SK-N-SH (cell line): ENCODE data around the gene CTSZ. TPM values are rescaled to one million over a fixed set of nuclear protein-coding genes. Genes with fewer than 3 reads are reported as not detected.

Source experiments
- CTCF ChIA-PET: fragments of 300-600, 350-600 bp; formaldehyde crosslinking; extraction: SDS; loops from one replicate; lab custom pipeline; 2021; lab: Yijun Ruan, JAX
- POLR2A ChIA-PET: fragments of 350-600 bp; sonication (Branson Sonifier 250); formaldehyde crosslinking; extraction: SDS; loops from one replicate; lab custom pipeline; 2020; ENCODE audit warnings: antibody characterized with exemption, inconsistent platforms; lab: Yijun Ruan, JAX
- DNase-seq: peaks from one replicate; pipeline ENCODE4 v3.0.0; 2012
- H2AFZ ChIP-seq: fragments of 200-600 bp; sonication (generic); 2 replicates; pipeline ENCODE4 v1.8.1; 2016; ENCODE audit warnings: antibody characterized with exemption, mild to moderate bottlenecking, low read depth
- H3F3A ChIP-seq: fragments of 200-600 bp; sonication (generic); replicated peaks from 2 replicates; pipeline ENCODE3; 2016; ENCODE audit warnings: antibody characterized with exemption, mild to moderate bottlenecking; ENCODE audit not compliant: insufficient read depth
- H3K27ac ChIP-seq, 2 experiments: fragments of 200-500 bp in 1 of 2; fragments of 200-600 bp in 1 of 2; sonication (Bioruptor generic) in 1 of 2; sonication (generic), shearing (Covaris generic) in 1 of 2; 2 replicates each; pipeline versions ENCODE4 v1.5.1 to v1.6.1; 2014 to 2016; ENCODE audit warnings: low read depth in 2 of 2, inconsistent platforms in 1 of 2, low read length in 1 of 2, mild to moderate bottlenecking in 1 of 2, mixed read lengths in 1 of 2
- H3K27me3 ChIP-seq: fragments of 200-600 bp; sonication (generic), shearing (Covaris generic); 2 replicates; pipeline ENCODE4 v1.6.1; 2016; ENCODE audit warnings: mixed run types; ENCODE audit not compliant: insufficient read depth
- H3K36me3 ChIP-seq, 2 experiments: fragments of 200-500 bp in 1 of 2; fragments of 200-600 bp in 1 of 2; sonication (Bioruptor generic) in 1 of 2; sonication (generic) in 1 of 2; replicated peaks in 1 of 2; 2 replicates each; pipeline versions ENCODE3 to v1.5.1; 2014 to 2016; ENCODE audit warnings: low read length in 1 of 2, mild to moderate bottlenecking in 1 of 2; ENCODE audit not compliant: insufficient read depth in 2 of 2, control insufficient read depth in 1 of 2
- H3K4me1 ChIP-seq, 2 experiments: fragments of 200-500 bp in 1 of 2; fragments of 200-600 bp in 1 of 2; sonication (Bioruptor generic) in 1 of 2; sonication (generic), shearing (Covaris generic) in 1 of 2; 2 replicates each; pipeline versions ENCODE4 v1.5.1 to v1.6.1; 2014 to 2016; ENCODE audit warnings: low read depth in 1 of 2, low read length in 1 of 2, mixed run types in 1 of 2; ENCODE audit not compliant: insufficient read depth in 2 of 2, control insufficient read depth in 1 of 2
- H3K4me2 ChIP-seq: fragments of 200-600 bp; sonication (generic), shearing (Covaris generic); 2 replicates; pipeline ENCODE4 v1.6.1; 2017; ENCODE audit warnings: mixed run types
- H3K4me3 ChIP-seq, 2 experiments: fragments of 200-500 bp in 1 of 2; fragments of 200-600 bp in 1 of 2; sonication (Bioruptor generic) in 1 of 2; sonication (generic), shearing (Covaris generic) in 1 of 2; 2 replicates each; pipeline versions ENCODE4 v1.5.1 to v1.8.1; 2014 to 2016; ENCODE audit warnings: low read depth in 2 of 2, inconsistent platforms in 1 of 2, low read length in 1 of 2, mild to moderate bottlenecking in 1 of 2, mixed read lengths in 1 of 2, moderate library complexity in 1 of 2
- H3K79me2 ChIP-seq: fragments of 200-600 bp; sonication (generic); 2 replicates; pipeline ENCODE4 v1.8.1; 2017; ENCODE audit warnings: mild to moderate bottlenecking; ENCODE audit not compliant: insufficient read depth
- H3K9ac ChIP-seq: fragments of 200-600 bp; sonication (generic); 2 replicates; pipeline ENCODE4 v1.6.1; 2017; ENCODE audit warnings: mixed run types
- H3K9me2 ChIP-seq: fragments of 200-600 bp; sonication (generic); 2 replicates; pipeline ENCODE4 v1.6.1; 2017; ENCODE audit warnings: mixed run types
- H3K9me3 ChIP-seq: fragments of 200-600 bp; sonication (generic); 2 replicates; pipeline ENCODE4 v1.6.1; 2017; ENCODE audit warnings: mixed run types, mild to moderate bottlenecking, moderate library complexity
- H4K20me1 ChIP-seq: fragments of 200-600 bp; sonication (generic); 2 replicates; pipeline ENCODE4 v1.6.1; 2017; ENCODE audit warnings: mild to moderate bottlenecking, mixed run types; ENCODE audit not compliant: insufficient read depth
- CHD2 ChIP-seq: fragments of 150-350 bp; IDR thresholded peaks from 2 replicates; pipeline ENCODE4 v1.6.1; 2018; ENCODE audit warnings: low read length; ENCODE audit not compliant: partially characterized antibody
- CTCF ChIP-seq: fragments of 200-600 bp; sonication (generic); IDR thresholded peaks from 2 replicates; pipeline ENCODE4 v1.6.1; 2017; ENCODE audit warnings: antibody characterized with exemption, mild to moderate bottlenecking, moderate library complexity
- ELF1 ChIP-seq: IDR thresholded peaks from 2 replicates; pipeline ENCODE4 v1.4.0; 2012
- FOXJ3 ChIP-seq: sonication (generic); formaldehyde crosslinking; IDR thresholded peaks from 2 replicates; pipeline ENCODE4 v1.5.1; 2020; ENCODE audit warnings: mild to moderate bottlenecking, missing genetic modification reagents
- FOXM1 ChIP-seq: IDR thresholded peaks from 2 replicates; pipeline ENCODE4 v1.4.0; 2012; ENCODE audit warnings: low read depth, mild to moderate bottlenecking
- IRF3 ChIP-seq: fragments of 150-350 bp; IDR thresholded peaks from 2 replicates; pipeline ENCODE4 v1.6.1; 2016; ENCODE audit warnings: mild to moderate bottlenecking, low read depth, low read length
- MAX ChIP-seq: IDR thresholded peaks from 2 replicates; pipeline ENCODE4 v1.4.0; 2012; ENCODE audit warnings: low read depth
- PBX3 ChIP-seq: IDR thresholded peaks from 2 replicates; pipeline ENCODE4; 2012
- POLR2AphosphoS5 ChIP-seq: IDR thresholded peaks from 2 replicates; pipeline ENCODE4 v1.6.1; 2012; ENCODE audit warnings: low read depth, low read length
- RAD21 ChIP-seq: IDR thresholded peaks from 2 replicates; pipeline ENCODE4 v1.6.1; 2012; ENCODE audit warnings: mild to moderate bottlenecking, low read length
- RFX5 ChIP-seq: IDR thresholded peaks from 2 replicates; pipeline ENCODE4 v1.6.1; 2012; ENCODE audit warnings: mild to moderate bottlenecking, improper control_type of control experiment, low read length
- TAF1 ChIP-seq: IDR thresholded peaks from 2 replicates; pipeline ENCODE4 v1.6.1; 2012; ENCODE audit warnings: low read depth, mild to moderate bottlenecking, low read length, moderate library complexity, borderline replicate concordance
- USF1 ChIP-seq: IDR thresholded peaks from 2 replicates; pipeline ENCODE4 v1.4.0; 2012; ENCODE audit warnings: low read depth, borderline replicate concordance
- USF2 ChIP-seq: fragments of 150-350 bp; IDR thresholded peaks from 2 replicates; pipeline ENCODE4 v1.6.1; 2017; ENCODE audit warnings: antibody characterized with exemption, low read length, low read depth, borderline replicate concordance
- ZBTB33 ChIP-seq: IDR thresholded peaks from 2 replicates; pipeline ENCODE4 v1.4.0; 2012; ENCODE audit warnings: low read depth, borderline replicate concordance
- whole genome bisulfite sequencing: methylation state at CpG from one replicate; pipeline ENCODE4 v1.1.6; 2017; ENCODE audit warnings: low lambda C conversion rate; 5-methylcytosine and 5-hydroxymethylcytosine counted together
- polyA plus RNA-seq, 3 experiments: library from polyadenylated mRNA; depleted of rRNA; stranded (reverse); fragments of >200 nt; gene quantifications; 2 replicates each; pipeline ENCODE4 v1.2.3, GENCODE V29; 2012

CTSZ gene
- polyA plus RNA-seq, 1 of the 3 experiments (the other 2 are of a cell fraction): 0.03 TPM

GRCh38 chr20:58971429-58971828, 35.6 kb downstream of the CTSZ start:
- Histone ChIP-seq H3K4me2 (no peak overlapping the region), H3K4me1 (no peaks in the 10 kb centered on the region), H3K27me3 (no peaks in the 10 kb centered on the region), H3K9me2 (no peaks in the 10 kb centered on the region), H3K4me3 (no peak overlapping the region), H3K36me3 (no peaks in the 10 kb centered on the region), H3K79me2 (no peaks in the 10 kb centered on the region), H2AFZ (no peak overlapping the region), H3F3A (no peaks in the 10 kb centered on the region), H3K9ac (no peak overlapping the region), H4K20me1 (no peaks in the 10 kb centered on the region), H3K9me3 (peaks cover 4% of the 10 kb centered on the region; the same call in 1 of the 2 replicates), H3K27ac (no peak overlapping the region)
- TF ChIP-seq ELF1: no peak
- no peak for TF ChIP-seq FOXM1
- TF ChIP-seq ZBTB33: no peak
- no peak for TF ChIP-seq RFX5
- no peak for TF ChIP-seq POLR2AphosphoS5
- no peak for TF ChIP-seq IRF3
- no peak for TF ChIP-seq TAF1
- TF ChIP-seq USF2: no peak
- no peak for TF ChIP-seq FOXJ3 (CRISPR knock-in tag)
- TF ChIP-seq RAD21: no peak
- no peak for TF ChIP-seq CHD2
- no peak for TF ChIP-seq MAX
- TF ChIP-seq CTCF: no peak
- no peak for TF ChIP-seq PBX3
- no peak for TF ChIP-seq USF1
- ChIA-PET CTCF (interaction anchor here (1.0 kb wide), 3 partner anchors 9 to 16 kb away, joined by 3 to 4 read pairs (median 3); partner anchors contain the start of gene NELFCD), POLR2A (no interaction called here)
- 41% methylated on average over 6 of the region's 6 CpGs for WGBS
- no peak for DNase-seq
